Right cardiac atrium (tissue), 5 donors: ENCODE data around the gene MAPKAP1. TPM values are rescaled to one million over a fixed set of nuclear protein-coding genes. Genes with fewer than 3 reads are reported as not detected.

Source experiments
- ATAC-seq, 2 donors: fragments of 200-7000 bp; cut with Tn5 transposase; one replicate each; pipeline versions ENCODE4 v1.8.0 to v1.9.1; 2020; ENCODE audit warnings: moderate library complexity in 2 of 2, mild to moderate bottlenecking in 1 of 2
- DNase-seq, 3 donors: peaks; one replicate each; pipeline ENCODE4 v3.0.0-alpha.2; 2020
- H3K27ac ChIP-seq: one replicate; pipeline ENCODE4 v1.5.1; 2013; ENCODE audit warnings: mild to moderate bottlenecking, low read length, control low read depth, moderate library complexity
- H3K27me3 ChIP-seq: one replicate; pipeline ENCODE4 v1.6.1; 2013; ENCODE audit not compliant: control insufficient read depth, insufficient read depth
- H3K4me1 ChIP-seq: one replicate; pipeline ENCODE4 v1.6.1; 2013; ENCODE audit warnings: low read length; ENCODE audit not compliant: control insufficient read depth, insufficient read depth
- H3K4me3 ChIP-seq: one replicate; pipeline ENCODE4 v1.5.1; 2013; ENCODE audit warnings: low read length, control low read depth
- H3K9me3 ChIP-seq: one replicate; pipeline ENCODE4 v1.6.1; 2013; ENCODE audit warnings: low read length; ENCODE audit not compliant: control insufficient read depth
- WGBS: extraction: QIAGEN DNeasy Blood & Tissue Kit; methylation state at CpG from one replicate; pipeline ENCODE4 v1.1.7; 2013; 5-methylcytosine and 5-hydroxymethylcytosine counted together
- intact Hi-C, 4 donors: fragments of 100-400 bp; cut with DNase I; formaldehyde crosslinking; loops; one replicate each; pipeline versions ENCODE4 v1.11.0 to v1.14.0; 2022 to 2023
- polyA plus RNA-seq: library from polyadenylated mRNA; stranded (reverse); fragments of 200-250 nt; gene quantifications from one replicate; pipeline ENCODE4 v1.2.3, GENCODE V29; 2013
- total RNA-seq, 4 donors: library from RNA; stranded (reverse); fragmentation: NEBNext Ultra II Directional; extraction: Animal tissue kit (Norgen Biotek cat#: 25700); gene quantifications; one replicate each; pipeline ENCODE4 v1.2.1, GENCODE V29; 2021
- donor health status: healthy with polysubstance abuse.
- donor health status: DM: no; HTN: yes; CAD: no.
- donor health status: DM: no; HTN: no; CAD: no.
- donor health status: DM: no; HTN: yes; CAD: no; lungs with severe emphysema.
- donor health status: DM: yes; HTN: yes; CAD: no.

MAPKAP1 gene
- total and polyA plus RNA-seq, 5 donors, result 97.1 to 116 (median 108) TPM

- ATAC-seq (no peak), DNase-seq (no peak)
- H3K4me1 ChIP-seq, result no peaks in the 10 kb centered on the region
- 76% methylated on average over 6 of the region's 6 CpGs for WGBS
- no peak overlapping the region for H3K4me3 ChIP-seq
- intact Hi-C loops, result no loop called here
- no peaks in the 10 kb centered on the region for H3K9me3 ChIP-seq
- no peak overlapping the region for H3K27ac ChIP-seq
- H3K27me3 ChIP-seq, result no peaks in the 10 kb centered on the region
These were observed 260.4 kb downstream of the MAPKAP1 start for GRCh38 chr9:125446561-125447094.

GRCh38 chr9:125444956-125445506 is 262.0 kb downstream of the MAPKAP1 start:
- no peaks in the 10 kb centered on the region for H3K4me1 ChIP-seq
- no peak overlapping the region for H3K4me3 ChIP-seq
- 88% methylated on average over 8 of the region's 8 CpGs for WGBS
- ATAC-seq (no peak), DNase-seq (no peak)
- intact Hi-C loops, result no loop called here
- H3K27me3 ChIP-seq, result no peaks in the 10 kb centered on the region
- no peak overlapping the region for H3K27ac ChIP-seq
- H3K9me3 ChIP-seq, result no peaks in the 10 kb centered on the region

GRCh38 chr9:125444166-125444565 is 262.8 kb downstream of the MAPKAP1 start:
- no peak for DNase-seq
- Histone ChIP-seq H3K9me3 (no peaks in the 10 kb centered on the region), H3K4me3 (no peak overlapping the region), H3K27ac (no peak overlapping the region), H3K4me1 (no peaks in the 10 kb centered on the region), H3K27me3 (no peaks in the 10 kb centered on the region)
- ATAC-seq, result no peak
- intact Hi-C loops, result no loop called here
- WGBS, result 90% methylated on average over 10 of the region's 10 CpGs

GRCh38 chr9:125443367-125443766 is 263.6 kb downstream of the MAPKAP1 start:
- DNase-seq (no peak), ATAC-seq (no peak)
- 98% methylated on average over 8 of the region's 8 CpGs for WGBS
- no peaks in the 10 kb centered on the region for H3K9me3 ChIP-seq
- no peaks in the 10 kb centered on the region for H3K27me3 ChIP-seq
- no peaks in the 10 kb centered on the region for H3K4me1 ChIP-seq
- H3K27ac ChIP-seq, result no peak overlapping the region
- intact Hi-C loops, result no loop called here
- H3K4me3 ChIP-seq, result no peak overlapping the region

- no peak for ATAC-seq
These were observed 264.6 kb downstream of the MAPKAP1 start for GRCh38 chr9:125442452-125442851.

DNA sequence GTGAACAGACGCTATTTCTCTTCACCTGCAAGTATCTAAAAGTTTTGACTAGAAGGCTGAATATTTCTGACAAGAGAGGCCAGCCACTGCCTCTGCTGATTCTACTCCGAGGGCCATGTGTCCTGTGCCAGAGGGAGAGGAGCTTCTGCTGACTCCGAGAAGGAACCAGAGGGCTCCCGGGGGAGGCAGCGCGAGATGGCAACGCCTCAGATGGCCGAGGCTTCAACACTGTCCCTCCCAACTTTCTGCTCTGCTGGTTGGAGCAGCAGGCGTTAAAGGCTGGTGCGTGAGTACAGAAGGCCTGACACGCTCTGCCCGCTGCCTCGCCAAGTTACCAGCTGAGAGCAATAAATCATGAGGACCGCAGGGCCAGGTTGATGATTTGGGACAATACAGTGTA is 266.6 kb downstream of the MAPKAP1 start:
- no peak overlapping the region for H3K4me3 ChIP-seq
- ATAC-seq (no peak), DNase-seq (peak in 1 of 3 donors; percentile 43)
- no peaks in the 10 kb centered on the region for H3K9me3 ChIP-seq
- no peak overlapping the region for H3K27ac ChIP-seq
- no peaks in the 10 kb centered on the region for H3K27me3 ChIP-seq
- 79% methylated on average over 14 of the region's 14 CpGs for WGBS
- peaks cover 3% of the 10 kb centered on the region for H3K4me1 ChIP-seq
- intact Hi-C loops, result no loop called here

More at GRCh38 chr9:125442452-125442851, 264.6 kb downstream of the MAPKAP1 start:
- no peak for DNase-seq
- Histone ChIP-seq H3K4me3 (no peak overlapping the region), H3K27me3 (no peaks in the 10 kb centered on the region), H3K27ac (no peak overlapping the region), H3K4me1 (no peaks in the 10 kb centered on the region), H3K9me3 (no peaks in the 10 kb centered on the region)
- WGBS, result 79% methylated on average over 5 of the region's 5 CpGs
- intact Hi-C loops, result no loop called here

DNA sequence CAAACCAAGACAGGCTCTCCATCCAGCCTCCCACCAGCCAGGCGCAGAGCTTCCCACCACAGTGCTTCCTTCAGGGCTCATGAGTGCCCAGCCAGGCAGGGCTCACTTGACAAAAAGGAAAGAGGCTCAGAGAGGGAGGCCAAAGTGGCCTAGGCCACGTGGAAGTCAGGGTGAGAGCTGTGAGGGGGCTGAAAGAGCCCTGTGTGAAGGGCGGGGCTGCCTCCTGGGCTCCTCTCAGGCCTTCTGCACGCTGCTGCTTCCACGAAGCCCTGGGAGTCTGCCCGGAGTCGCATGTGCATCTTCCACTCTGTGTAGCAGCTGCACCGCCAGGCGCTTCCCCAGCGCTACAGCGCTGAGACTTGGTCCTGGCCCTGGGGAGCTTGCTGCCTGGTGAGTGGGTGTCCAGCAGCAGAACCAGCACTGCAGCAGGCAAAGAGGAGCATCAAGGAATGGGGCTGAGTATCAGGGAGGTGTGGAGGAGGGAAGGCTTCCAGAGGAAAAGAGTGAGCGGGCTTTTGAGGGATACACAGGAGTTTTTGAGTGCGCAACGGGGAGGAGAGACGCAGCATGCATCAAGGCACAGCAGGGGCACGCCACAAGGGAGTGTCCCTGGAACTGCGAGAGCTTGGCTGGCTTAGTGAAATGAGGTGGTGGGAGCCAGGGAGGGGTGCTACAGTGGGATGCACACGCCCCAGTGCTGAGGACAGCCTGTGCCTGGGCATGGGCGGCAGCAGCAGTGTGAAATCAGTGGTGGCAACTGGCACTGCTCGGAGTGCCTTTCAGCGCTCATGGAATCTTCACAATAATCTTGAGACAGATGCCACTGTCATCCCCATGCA is 267.4 kb downstream of the MAPKAP1 start:
- DNase-seq (peak in 1 of 3 donors; percentile 24), ATAC-seq (no peak)
- peaks cover 3% of the 10 kb centered on the region for H3K4me1 ChIP-seq
- intact Hi-C loops, result no loop called here
- H3K27me3 ChIP-seq, result no peaks in the 10 kb centered on the region
- 92% methylated on average over 21 of the region's 21 CpGs for WGBS
- H3K9me3 ChIP-seq, result no peaks in the 10 kb centered on the region
- no peak overlapping the region for H3K4me3 ChIP-seq
- no peak overlapping the region for H3K27ac ChIP-seq

- Histone ChIP-seq H3K27ac (no peak overlapping the region), H3K27me3 (no peaks in the 10 kb centered on the region), H3K9me3 (no peaks in the 10 kb centered on the region), H3K4me1 (peaks cover 3% of the 10 kb centered on the region), H3K4me3 (no peak overlapping the region)
- no peak for ATAC-seq
- DNase-seq, result peak in 1 of 3 donors; percentile 28
- whole genome bisulfite sequencing, result 92% methylated on average over 32 of the region's 32 CpGs
- intact Hi-C loops, result no loop called here
These were observed 268.2 kb downstream of the MAPKAP1 start for GRCh38 chr9:125438506-125439433.

DNA sequence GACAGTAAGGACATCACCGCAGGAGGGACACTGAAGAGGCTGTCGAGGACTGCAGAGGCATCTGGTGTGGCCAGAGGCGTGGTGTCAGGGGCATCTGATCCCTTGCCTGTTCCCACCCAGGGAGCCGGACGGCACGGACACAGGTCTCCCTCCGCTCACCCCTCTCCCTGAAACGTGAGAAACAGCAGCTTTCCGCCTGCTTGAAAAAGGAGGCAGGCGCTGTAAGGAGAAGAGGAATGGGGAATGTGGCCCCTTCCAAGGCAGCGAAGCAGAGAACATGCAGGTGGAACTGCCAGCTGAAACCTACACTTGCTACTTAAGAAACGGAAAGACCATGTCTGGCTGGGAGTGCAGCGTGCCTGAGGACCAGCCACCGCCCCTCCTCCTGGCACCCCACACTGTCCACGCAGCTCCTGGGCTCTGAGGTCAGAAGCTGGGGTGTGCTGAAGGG is 269.2 kb downstream of the MAPKAP1 start:
- ATAC-seq, result no peak
- peak in 1 of 3 donors; percentile 18 for DNase-seq
- Histone ChIP-seq H3K27ac (no peak overlapping the region), H3K4me1 (peaks cover 3% of the 10 kb centered on the region), H3K4me3 (no peak overlapping the region), H3K9me3 (no peaks in the 10 kb centered on the region), H3K27me3 (no peaks in the 10 kb centered on the region)
- intact Hi-C loops, result no loop called here
- 80% methylated on average over 15 of the region's 15 CpGs for WGBS

DNA sequence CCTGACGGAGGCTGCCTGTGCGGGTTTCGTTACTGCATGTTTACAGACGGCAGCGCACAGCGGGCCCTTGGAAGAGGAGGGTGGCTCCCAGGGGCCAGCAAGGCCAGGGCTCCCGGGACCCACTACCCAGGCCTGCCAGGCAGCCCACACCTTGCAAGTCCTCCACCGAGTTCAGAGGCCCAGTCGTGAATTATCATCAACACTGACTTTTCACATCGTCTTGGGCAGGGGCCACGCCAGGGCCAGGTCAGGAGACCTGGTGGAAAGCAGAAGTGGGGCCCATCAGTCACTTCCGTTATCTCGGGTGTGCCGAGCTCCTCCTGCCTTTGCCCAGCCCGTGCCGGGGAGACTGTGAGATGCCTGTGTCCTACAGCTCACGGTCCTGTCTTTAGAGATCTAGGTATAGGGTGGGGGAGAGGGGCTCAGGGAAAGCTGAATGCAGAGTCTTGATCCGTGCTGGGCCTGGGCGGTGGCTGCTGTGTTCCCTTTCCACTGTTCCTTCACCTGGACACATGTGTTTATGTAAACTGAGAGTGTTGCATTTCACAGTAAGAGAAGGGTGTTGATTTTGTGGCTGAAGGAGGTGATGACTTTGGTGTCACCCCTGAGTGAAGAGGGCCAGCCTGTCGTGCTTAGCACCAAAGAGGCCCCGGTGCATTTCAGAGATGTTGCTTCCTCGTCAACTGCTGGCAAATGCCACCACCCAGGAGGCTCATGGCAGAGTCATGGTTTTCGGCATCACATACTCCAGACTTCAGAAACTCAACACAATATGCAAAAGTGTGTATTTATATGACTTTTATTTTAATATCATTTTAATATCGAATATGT is 270.2 kb downstream of the MAPKAP1 start:
- peak; percentile 9 to 17 for ATAC-seq
- H3K27ac ChIP-seq, result no peak overlapping the region
- H3K4me3 ChIP-seq, result no peak overlapping the region
- H3K27me3 ChIP-seq, result no peaks in the 10 kb centered on the region
- peak in 1 of 3 donors; percentile 33 for DNase-seq
- 72% methylated on average over 24 of the region's 24 CpGs for WGBS
- intact Hi-C loops, result no loop called here
- H3K4me1 ChIP-seq, result peaks cover 3% of the 10 kb centered on the region
- H3K9me3 ChIP-seq, result no peaks in the 10 kb centered on the region
